ENCODE data around the gene PSRC1. TPM values are rescaled to one million over a fixed set of nuclear protein-coding genes. Genes with fewer than 3 reads are reported as not detected.

The PSRC1 gene
- total RNA-seq, 5 donors from 2014 or later (not counting 1 experiment from before 2014, with no cell fraction given) = 0.35 to 1.6 (median 0.72) TPM

GRCh38 chr1:109257682-109258421 is 25.1 kb downstream of the PSRC1 start:
- WGBS (ENCODE audit: insufficient coverage) = 97% methylated on average over 5 of the region's 15 CpGs
- H3K9me3 Mint-ChIP-seq = no peaks in the 10 kb centered on the region
- Histone ChIP-seq H3K9me3 (no peaks in the 10 kb centered on the region), H3K27ac (ENCODE audit: low read length) (no peak overlapping the region), H3K36me3 (ENCODE audit: control insufficient read depth in 2 of 2, extremely low read depth in 1 of 2, insufficient read depth in 1 of 2, low read length in 1 of 2) (peaks cover 0 to 4% of the 10 kb centered on the region in 2 donors), H3K4me1 (ENCODE audit: control insufficient read depth in 1 of 2, extremely low read depth in 1 of 2, insufficient read depth in 2 of 2, low read length in 2 of 2) (peaks cover 0 to 17% of the 10 kb centered on the region in 2 experiments), H3K27me3 (replicated peaks in 1 of 2; ENCODE audit: control insufficient read depth in 2 of 2, extremely low read depth in 1 of 2, insufficient read depth in 2 of 2, low read length in 1 of 2) (peaks cover 0 to 2% of the 10 kb centered on the region in 2 experiments), H3K4me3 (ENCODE audit: control insufficient read depth in 1 of 2, extremely low read depth in 1 of 2, low read length in 1 of 2) (no peak overlapping the region)
- H3K4me3 Mint-ChIP-seq = no peak overlapping the region
- H3K4me1 Mint-ChIP-seq = peaks cover 3 to 18% (median 6%) of the 10 kb centered on the region in 3 donors
- H3K27ac Mint-ChIP-seq = no peak overlapping the region
- ATAC-seq (replicated peaks in 1 of 4) (no peak), DNase-seq (no peak)
- ChIA-PET CTCF (interaction anchor here in 1 of 2 donors (0.8 kb wide), 1 partner anchor 8 kb away, joined by 3 read pairs; no protein-coding TSS in a partner anchor), POLR2A (no interaction called here)
- H3K27me3 Mint-ChIP-seq = no peaks in the 10 kb centered on the region
- no peaks in the 10 kb centered on the region for H3K36me3 Mint-ChIP-seq

- ChIA-PET CTCF (interaction anchor here (0.7 to 0.8 kb wide), 2 partner anchors 9 to 1477 kb away, joined by 3 to 5 read pairs; no protein-coding TSS in a partner anchor), POLR2A (no interaction called here)
- H3K27ac Mint-ChIP-seq = no peak overlapping the region
Observed at GRCh38 chr1:109256971-109257681, 25.8 kb downstream of the PSRC1 start.

GRCh38 chr1:109256085-109256484 is 26.9 kb downstream of the PSRC1 start:
- Mint-ChIP-seq H3K9me3 (no peaks in the 10 kb centered on the region), H3K4me1 (peaks cover 3 to 18% (median 17%) of the 10 kb centered on the region in 3 donors), H3K27me3 (no peaks in the 10 kb centered on the region), H3K27ac (no peak overlapping the region), H3K4me3 (no peak overlapping the region), H3K36me3 (no peaks in the 10 kb centered on the region)
- H3K27me3 ChIP-seq (replicated peaks in 1 of 2; ENCODE audit: control insufficient read depth in 2 of 2, extremely low read depth in 1 of 2, insufficient read depth in 2 of 2, low read length in 1 of 2) = peaks cover 0 to 2% of the 10 kb centered on the region in 2 experiments
- no peaks in the 10 kb centered on the region for H3K9me3 ChIP-seq
- DNase-seq = no peak
- no peak for ATAC-seq (replicated peaks in 1 of 4)
- peaks cover 0 to 21% of the 10 kb centered on the region in 2 experiments for H3K4me1 ChIP-seq (ENCODE audit: control insufficient read depth in 1 of 2, extremely low read depth in 1 of 2, insufficient read depth in 2 of 2, low read length in 2 of 2)
- H3K36me3 ChIP-seq (ENCODE audit: control insufficient read depth in 2 of 2, extremely low read depth in 1 of 2, insufficient read depth in 1 of 2, low read length in 1 of 2) = peaks cover 0 to 4% of the 10 kb centered on the region in 2 donors
- no peak overlapping the region for H3K4me3 ChIP-seq (ENCODE audit: control insufficient read depth in 1 of 2, extremely low read depth in 1 of 2, low read length in 1 of 2)
- H3K27ac ChIP-seq (ENCODE audit: low read length) = no peak overlapping the region
- POLR2A ChIA-PET = no interaction called here
- 58% methylated on average over 4 of the region's 7 CpGs for WGBS (ENCODE audit: insufficient coverage)
- CTCF ChIA-PET = no interaction called here

More at GRCh38 chr1:109256971-109257681, 25.8 kb downstream of the PSRC1 start:
- peaks cover 3 to 18% (median 11%) of the 10 kb centered on the region in 3 donors for H3K4me1 Mint-ChIP-seq
- H3K27me3 Mint-ChIP-seq = no peaks in the 10 kb centered on the region
- no CpG with 5 or more reads among the region's 5 CpGs for WGBS (ENCODE audit: insufficient coverage)
- H3K36me3 ChIP-seq (ENCODE audit: control insufficient read depth in 2 of 2, extremely low read depth in 1 of 2, insufficient read depth in 1 of 2, low read length in 1 of 2) = peaks cover 0 to 4% of the 10 kb centered on the region in 2 donors
- DNase-seq (no peak), ATAC-seq (replicated peaks in 1 of 4) (no peak)
- H3K4me3 Mint-ChIP-seq = no peak overlapping the region
- H3K4me1 ChIP-seq (ENCODE audit: control insufficient read depth in 1 of 2, extremely low read depth in 1 of 2, insufficient read depth in 2 of 2, low read length in 2 of 2) = peaks cover 0 to 19% of the 10 kb centered on the region in 2 experiments
- H3K27me3 ChIP-seq (replicated peaks in 1 of 2; ENCODE audit: control insufficient read depth in 2 of 2, extremely low read depth in 1 of 2, insufficient read depth in 2 of 2, low read length in 1 of 2) = peaks cover 0 to 2% of the 10 kb centered on the region in 2 experiments
- H3K9me3 ChIP-seq = no peaks in the 10 kb centered on the region
- H3K4me3 ChIP-seq (ENCODE audit: control insufficient read depth in 1 of 2, extremely low read depth in 1 of 2, low read length in 1 of 2) = no peak overlapping the region
- H3K9me3 Mint-ChIP-seq = no peaks in the 10 kb centered on the region
- H3K36me3 Mint-ChIP-seq = no peaks in the 10 kb centered on the region
- no peak overlapping the region for H3K27ac ChIP-seq (ENCODE audit: low read length)

GRCh38 chr1:109255678-109256077 is 27.3 kb downstream of the PSRC1 start:
- CTCF ChIA-PET = no interaction called here
- H3K4me1 ChIP-seq (ENCODE audit: control insufficient read depth in 1 of 2, extremely low read depth in 1 of 2, insufficient read depth in 2 of 2, low read length in 2 of 2) = peaks cover 0 to 25% of the 10 kb centered on the region in 2 experiments
- Mint-ChIP-seq H3K27ac (no peak overlapping the region), H3K4me3 (no peak overlapping the region), H3K9me3 (no peaks in the 10 kb centered on the region), H3K27me3 (no peaks in the 10 kb centered on the region), H3K36me3 (no peaks in the 10 kb centered on the region), H3K4me1 (peaks cover 3 to 22% (median 18%) of the 10 kb centered on the region in 3 donors)
- no peak for ATAC-seq (replicated peaks in 1 of 4)
- DNase-seq = no peak
- peaks cover 0 to 6% of the 10 kb centered on the region in 2 experiments for H3K27me3 ChIP-seq (replicated peaks in 1 of 2; ENCODE audit: control insufficient read depth in 2 of 2, extremely low read depth in 1 of 2, insufficient read depth in 2 of 2, low read length in 1 of 2)
- WGBS (ENCODE audit: insufficient coverage) = no CpG with 5 or more reads among the region's 5 CpGs
- H3K9me3 ChIP-seq = no peaks in the 10 kb centered on the region
- H3K4me3 ChIP-seq (ENCODE audit: control insufficient read depth in 1 of 2, extremely low read depth in 1 of 2, low read length in 1 of 2) = no peak overlapping the region
- POLR2A ChIA-PET = no interaction called here
- no peak overlapping the region for H3K27ac ChIP-seq (ENCODE audit: low read length)
- H3K36me3 ChIP-seq (ENCODE audit: control insufficient read depth in 2 of 2, extremely low read depth in 1 of 2, insufficient read depth in 1 of 2, low read length in 1 of 2) = peaks cover 0 to 4% of the 10 kb centered on the region in 2 donors

GRCh38 chr1:109255097-109255651 is 27.8 kb downstream of the PSRC1 start:
- no peak overlapping the region for H3K4me3 ChIP-seq (ENCODE audit: control insufficient read depth in 1 of 2, extremely low read depth in 1 of 2, low read length in 1 of 2)
- 92% methylated on average over 6 of the region's 15 CpGs for WGBS (ENCODE audit: insufficient coverage)
- CTCF ChIA-PET = interaction anchor here in 1 of 2 donors (0.6 kb wide), 2 partner anchors 21 to 147 kb away, joined by 5 read pairs; no protein-coding TSS in a partner anchor
- peaks cover 0 to 4% of the 10 kb centered on the region in 2 donors for H3K36me3 ChIP-seq (ENCODE audit: control insufficient read depth in 2 of 2, extremely low read depth in 1 of 2, insufficient read depth in 1 of 2, low read length in 1 of 2)
- ATAC-seq (replicated peaks in 1 of 4) (no peak), DNase-seq (no peak)
- peaks cover 3 to 23% (median 19%) of the 10 kb centered on the region in 3 donors for H3K4me1 Mint-ChIP-seq
- H3K4me1 ChIP-seq (ENCODE audit: control insufficient read depth in 1 of 2, extremely low read depth in 1 of 2, insufficient read depth in 2 of 2, low read length in 2 of 2) = peaks cover 0 to 30% of the 10 kb centered on the region in 2 experiments
- H3K36me3 Mint-ChIP-seq = no peaks in the 10 kb centered on the region
- peaks cover 0 to 11% of the 10 kb centered on the region in 2 experiments for H3K27me3 ChIP-seq (replicated peaks in 1 of 2; ENCODE audit: control insufficient read depth in 2 of 2, extremely low read depth in 1 of 2, insufficient read depth in 2 of 2, low read length in 1 of 2)
- no peaks in the 10 kb centered on the region for H3K27me3 Mint-ChIP-seq
- H3K27ac Mint-ChIP-seq = no peak overlapping the region
- POLR2A ChIA-PET = no interaction called here
- H3K4me3 Mint-ChIP-seq = no peak overlapping the region
- no peaks in the 10 kb centered on the region for H3K9me3 ChIP-seq
- H3K27ac ChIP-seq (ENCODE audit: low read length) = no peak overlapping the region
- H3K9me3 Mint-ChIP-seq = no peaks in the 10 kb centered on the region

- 78% methylated on average over 3 of the region's 7 CpGs for WGBS (ENCODE audit: insufficient coverage)
- Histone ChIP-seq H3K4me1 (ENCODE audit: control insufficient read depth in 1 of 2, extremely low read depth in 1 of 2, insufficient read depth in 2 of 2, low read length in 2 of 2) (peaks cover 0 to 32% of the 10 kb centered on the region in 2 experiments), H3K36me3 (ENCODE audit: control insufficient read depth in 2 of 2, extremely low read depth in 1 of 2, insufficient read depth in 1 of 2, low read length in 1 of 2) (peaks cover 0 to 4% of the 10 kb centered on the region in 2 donors), H3K4me3 (ENCODE audit: control insufficient read depth in 1 of 2, extremely low read depth in 1 of 2, low read length in 1 of 2) (no peak overlapping the region), H3K27ac (ENCODE audit: low read length) (no peak overlapping the region), H3K9me3 (no peaks in the 10 kb centered on the region), H3K27me3 (replicated peaks in 1 of 2; ENCODE audit: control insufficient read depth in 2 of 2, extremely low read depth in 1 of 2, insufficient read depth in 2 of 2, low read length in 1 of 2) (peaks cover 0 to 13% of the 10 kb centered on the region in 2 experiments)
- POLR2A ChIA-PET = no interaction called here
- no peak for DNase-seq
- Mint-ChIP-seq H3K9me3 (no peaks in the 10 kb centered on the region), H3K4me1 (peaks cover 3 to 23% (median 19%) of the 10 kb centered on the region in 3 donors), H3K27ac (no peak overlapping the region), H3K27me3 (no peaks in the 10 kb centered on the region), H3K4me3 (no peak overlapping the region), H3K36me3 (no peaks in the 10 kb centered on the region)
- CTCF ChIA-PET = interaction anchor here in 1 of 2 donors (0.6 kb wide), 2 partner anchors 22 to 147 kb away, joined by 5 read pairs; no protein-coding TSS in a partner anchor
- ATAC-seq (replicated peaks in 1 of 4) = no peak
Observed at GRCh38 chr1:109254621-109255096, 28.3 kb downstream of the PSRC1 start.

Measured in T-cell (primary cell).